B cell (primary cell): ENCODE results near the gene TENM4.

ENCODE experiments used
- CTCF ChIP-seq: fragments of 200-600 bp; IDR thresholded peaks from one replicate; pipeline ENCODE4 v1.8.0; 2022; ENCODE audit warnings: antibody characterized with exemption, mild to moderate bottlenecking
- EZH2 ChIP-seq: IDR thresholded peaks from 2 replicates; pipeline ENCODE4 v1.6.1; 2012; ENCODE audit warnings: borderline replicate concordance, low read depth, mild to moderate bottlenecking, moderate library complexity, low read length; ENCODE audit not compliant: insufficient read depth, poor library complexity, severe bottlenecking

GRCh38 chr11:78685156-78685555 is 755.7 kb downstream of the TENM4 start:
- TF ChIP-seq CTCF, result no peak
- no peak for TF ChIP-seq EZH2
